ENCODE measurements around the gene ASAP2.

GRCh38 chr2:9232886-9233285, 26.3 kb downstream of the ASAP2 start:
- TF ChIP-seq CTCF (conservative IDR thresholded peaks at IDR 0.05 in 1 of 2, IDR thresholded peaks at IDR 0.05 in 1 of 2; ENCODE audit: extremely low read depth in 1 of 2, insufficient read depth in 1 of 2, low read depth in 1 of 2, low read length in 2 of 2) (no peak), EZH2 (IDR thresholded peaks at IDR 0.05; ENCODE audit: borderline replicate concordance, low read length) (no peak)
